ENCODE data around the gene TOLLIP.

The TOLLIP gene

DNA sequence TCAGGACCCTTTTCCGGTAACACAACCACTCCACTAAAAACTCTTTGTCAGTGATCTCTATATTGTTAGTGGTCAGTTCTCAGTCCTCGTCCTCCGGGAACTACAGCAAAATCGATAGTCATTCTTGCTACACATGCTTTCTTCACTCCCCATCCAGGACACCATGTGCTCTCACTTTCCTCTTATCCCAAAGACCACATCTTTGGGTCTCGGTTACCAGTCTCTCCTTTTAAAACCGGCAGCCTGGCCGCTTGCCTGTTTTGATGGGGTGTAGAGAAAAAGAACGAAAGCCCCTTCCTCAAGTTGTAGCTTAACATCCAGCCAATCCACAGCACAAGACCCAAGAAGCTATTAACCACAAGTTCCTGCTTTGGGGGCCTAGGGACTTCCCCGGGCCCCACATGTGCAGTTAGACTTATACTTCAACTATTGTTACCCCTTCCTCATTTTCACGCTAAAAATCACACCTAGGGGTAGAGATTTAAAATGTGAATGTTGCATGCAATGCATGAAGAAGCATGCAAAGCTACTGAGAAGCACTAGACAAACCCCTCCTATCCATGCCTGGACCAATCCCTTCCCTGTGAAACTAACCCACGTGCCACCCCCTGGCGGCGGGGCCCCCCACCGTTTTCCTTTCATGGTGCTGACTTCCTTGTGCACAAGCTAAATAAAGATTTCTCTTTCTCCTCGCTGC is 1.5 kb upstream of the TOLLIP start:
- DNase-seq, result peak in 5 of 6 experiments; percentile 22 to 73 (median 34)

DNA sequence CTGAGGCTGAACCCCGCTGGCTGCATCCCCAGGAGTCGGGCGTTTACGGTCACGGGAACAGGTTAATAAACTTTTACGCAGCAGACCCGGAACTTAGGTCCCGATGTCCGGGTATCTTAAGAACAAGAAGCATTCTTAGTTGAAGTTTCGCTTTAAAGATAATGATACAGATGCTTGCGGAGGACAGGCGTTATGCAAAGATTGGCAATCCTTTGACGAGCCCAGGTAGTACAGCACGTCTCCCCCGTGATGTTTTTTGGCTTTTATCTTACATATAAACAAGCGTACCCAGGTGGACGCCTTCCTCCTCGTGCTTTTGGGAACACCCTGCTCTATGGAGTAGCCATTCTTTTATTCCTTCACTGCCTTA is 871 bp upstream of the TOLLIP start:
- DNase-seq, result peak in 2 of 6 experiments; percentile 24 to 43

DNA sequence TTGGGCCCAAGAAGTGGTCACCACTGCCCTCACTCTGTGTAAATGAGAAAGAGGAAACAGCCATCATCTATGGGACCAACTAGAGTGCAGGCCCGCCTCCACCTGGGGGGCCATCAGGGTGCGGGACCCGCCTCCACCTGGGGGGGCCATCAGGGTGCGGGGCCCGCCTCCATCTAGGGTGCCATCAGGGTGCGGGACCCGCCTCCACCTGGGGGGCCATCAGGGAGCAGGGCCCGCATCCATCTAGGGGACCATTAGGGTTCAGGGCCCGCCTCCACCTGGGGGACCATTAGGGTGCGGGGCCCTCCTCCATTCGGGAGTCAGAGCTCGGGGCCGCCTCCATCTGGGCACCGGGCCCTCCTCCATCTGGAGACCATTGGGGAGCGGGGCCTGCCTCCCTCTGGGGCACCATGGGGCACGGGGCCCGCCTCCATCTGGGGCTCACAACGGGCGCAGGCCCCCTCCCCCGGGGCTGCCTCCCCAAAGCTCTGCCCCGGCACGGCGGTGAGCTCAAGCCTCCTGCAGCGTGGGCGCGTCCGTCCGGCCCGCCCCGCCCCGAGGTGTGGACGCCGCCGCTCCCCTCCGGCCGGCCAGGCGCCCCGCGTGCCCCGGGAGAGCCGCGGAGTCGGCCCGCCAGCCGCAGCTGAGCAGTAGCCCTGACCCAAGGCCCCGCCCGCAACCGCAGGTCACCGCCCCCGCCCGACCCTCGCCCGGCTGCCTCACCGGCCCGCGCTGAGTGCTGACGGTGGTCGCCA is 512 bp downstream of the TOLLIP start:
- DNase-seq, result peak in 3 of 6 experiments; percentile 32 to 43 (median 33)

DNA sequence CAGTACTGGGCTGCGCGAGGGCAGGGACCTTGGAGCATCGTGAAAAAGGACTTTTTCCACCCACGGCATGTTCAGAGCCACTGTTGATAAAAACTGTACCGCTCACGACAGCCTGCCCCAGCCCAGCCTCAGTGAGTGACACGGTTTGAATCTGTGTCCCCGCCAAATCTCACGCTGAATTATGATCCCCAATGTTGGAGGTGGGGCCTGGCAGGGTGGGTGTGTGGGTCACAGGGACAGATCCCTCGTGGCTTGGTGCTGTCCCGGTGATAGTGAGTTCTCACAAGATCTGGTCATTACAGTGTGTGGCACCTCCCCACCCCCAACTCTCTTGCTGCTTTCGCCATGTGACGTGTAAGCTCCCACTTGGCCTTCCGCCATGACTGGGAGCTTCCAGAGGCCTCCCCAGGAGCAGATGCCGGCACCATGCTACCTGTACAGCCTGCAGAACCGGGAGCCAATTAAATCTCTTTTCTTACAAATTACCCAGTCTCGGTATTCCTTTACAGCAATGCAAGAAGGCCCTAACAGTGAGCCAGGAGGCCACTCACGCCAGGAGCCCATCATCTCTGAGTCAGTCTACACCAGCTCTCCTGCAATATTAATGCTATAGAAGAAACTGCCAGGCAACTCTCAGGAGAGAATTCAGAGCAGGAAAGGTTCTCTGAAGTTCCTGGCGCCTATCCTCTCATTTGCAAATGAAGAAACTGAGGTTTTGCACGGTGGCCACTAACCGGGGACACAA is 1.3 kb downstream of the TOLLIP start:
- no peak for DNase-seq

DNA sequence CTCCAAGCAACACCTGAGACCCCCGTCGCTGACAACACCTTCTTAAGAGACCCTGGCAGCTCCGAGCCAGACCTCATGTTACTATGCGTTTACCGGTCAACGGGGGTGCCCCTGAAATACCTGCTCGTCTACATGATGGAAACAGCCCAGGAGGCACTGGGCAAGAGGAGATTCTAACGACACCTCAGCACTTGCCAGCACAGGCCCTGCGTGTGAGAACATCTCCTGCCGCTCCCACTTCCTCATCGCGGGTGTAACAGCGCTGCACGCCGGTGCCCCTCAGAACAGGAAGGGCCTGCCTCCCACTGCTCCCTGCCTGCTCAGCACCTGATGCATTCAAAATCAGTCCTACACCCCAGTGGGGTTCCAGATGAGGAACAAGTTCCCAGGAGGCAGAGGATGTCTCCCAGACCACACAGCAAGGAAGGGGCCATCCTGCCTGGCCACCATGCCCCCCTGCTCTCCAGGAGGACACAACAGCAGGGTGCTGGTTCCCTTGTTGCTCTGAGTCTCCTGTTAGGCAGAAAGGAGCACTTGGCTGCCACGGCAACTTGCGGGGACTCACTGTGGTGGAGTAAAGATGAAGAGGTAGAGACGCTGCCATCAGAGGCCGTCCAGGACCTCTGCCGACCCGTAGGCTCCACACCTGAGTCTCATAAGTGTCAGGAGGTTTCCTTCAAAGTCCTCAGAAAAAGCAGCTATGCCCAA is 2.1 kb downstream of the TOLLIP start:
- DNase-seq, result no peak

DNA sequence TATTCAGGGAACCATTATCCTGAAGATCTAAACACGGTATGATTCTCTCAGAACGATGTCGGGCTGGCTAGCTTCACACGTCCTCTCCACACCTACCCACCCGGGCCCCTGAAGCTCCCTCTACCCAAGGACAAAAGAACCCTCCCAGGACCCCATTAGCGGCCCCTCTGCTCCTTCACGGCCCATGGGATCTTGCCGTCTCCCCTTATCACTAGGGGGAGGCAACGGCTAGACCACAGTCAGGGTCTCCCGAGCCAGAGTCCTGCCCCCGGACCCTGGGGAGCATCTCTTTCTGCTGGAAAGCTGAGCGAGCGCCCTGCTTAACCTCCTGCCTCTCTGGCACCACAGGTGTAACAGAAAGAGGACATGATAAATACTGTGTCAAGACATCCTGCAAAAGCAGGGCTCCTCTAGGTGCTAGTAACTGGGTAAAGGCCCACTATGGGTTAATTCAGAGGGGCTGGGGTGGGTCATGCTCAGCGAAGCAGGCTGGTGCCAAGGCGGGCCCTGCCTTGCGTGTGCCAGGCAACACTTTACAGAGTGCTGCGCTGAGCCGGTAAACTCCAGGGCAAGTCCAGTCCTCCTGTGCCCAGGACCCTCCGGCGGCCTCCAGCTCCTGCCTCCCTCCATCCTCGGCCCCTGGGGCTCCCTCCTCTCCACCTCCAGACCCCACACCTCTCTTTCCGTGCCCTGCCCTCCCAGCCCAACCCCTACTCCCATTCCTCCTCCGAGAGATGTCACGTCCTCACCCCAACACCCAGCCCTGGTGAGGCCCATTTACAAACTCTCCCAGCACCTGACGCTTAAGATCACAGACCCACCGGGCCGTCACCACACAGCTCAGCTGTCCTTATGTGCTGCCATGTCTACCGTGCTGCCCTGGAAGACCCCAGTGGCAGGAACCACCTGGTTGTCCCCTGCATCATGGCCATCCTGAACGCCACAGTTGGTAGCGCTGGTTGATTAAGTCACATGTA is 3.0 kb downstream of the TOLLIP start:
- no peak for DNase-seq

DNA sequence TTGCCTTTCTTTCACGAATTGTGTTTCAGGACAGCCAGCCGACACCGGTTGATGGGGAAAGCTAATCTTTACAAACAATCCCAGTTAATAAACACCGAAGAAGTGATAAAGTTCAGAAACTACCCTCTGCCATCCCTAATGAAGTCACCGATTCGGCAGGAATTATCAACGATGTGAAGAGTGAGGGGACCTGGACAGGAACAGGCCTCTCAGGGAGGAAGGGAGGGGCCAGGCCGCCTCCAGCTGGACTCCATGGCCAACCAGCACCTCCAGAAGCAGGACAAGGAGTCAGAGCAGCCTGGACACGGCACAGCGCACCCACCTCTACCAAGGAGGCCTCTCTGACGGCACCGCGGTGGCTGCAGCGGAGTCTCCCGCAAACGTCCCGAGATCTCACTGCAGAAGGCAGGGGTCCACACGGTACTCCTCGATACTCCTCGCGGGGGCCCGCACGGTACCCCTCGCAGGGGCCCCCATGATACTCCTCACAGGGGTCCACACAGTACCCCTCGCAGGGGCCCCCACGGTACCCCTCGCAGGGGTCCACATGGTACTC is 3.9 kb downstream of the TOLLIP start:
- DNase-seq, result no peak

DNA sequence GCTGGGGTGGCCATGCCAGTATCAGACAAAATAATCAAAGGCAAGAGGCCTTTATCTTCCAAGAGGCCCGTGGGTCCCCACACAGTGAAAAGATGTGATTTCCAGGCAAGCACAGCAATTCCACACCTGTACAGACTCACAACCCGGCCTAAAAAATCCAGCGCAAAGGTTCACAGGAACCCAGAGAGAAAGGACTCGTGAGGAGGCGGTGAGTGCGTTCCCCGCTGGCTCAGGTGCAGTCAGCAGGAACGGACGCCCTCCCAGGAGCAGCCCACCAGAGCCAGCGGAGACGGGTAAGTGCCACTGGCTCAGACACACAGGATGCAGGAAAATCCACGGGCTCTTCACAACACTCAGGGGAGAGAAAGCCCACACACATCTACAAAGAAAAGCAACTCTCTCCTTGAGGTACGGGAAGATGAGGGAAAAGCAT is 4.4 kb downstream of the TOLLIP start:
- DNase-seq, result no peak

DNA sequence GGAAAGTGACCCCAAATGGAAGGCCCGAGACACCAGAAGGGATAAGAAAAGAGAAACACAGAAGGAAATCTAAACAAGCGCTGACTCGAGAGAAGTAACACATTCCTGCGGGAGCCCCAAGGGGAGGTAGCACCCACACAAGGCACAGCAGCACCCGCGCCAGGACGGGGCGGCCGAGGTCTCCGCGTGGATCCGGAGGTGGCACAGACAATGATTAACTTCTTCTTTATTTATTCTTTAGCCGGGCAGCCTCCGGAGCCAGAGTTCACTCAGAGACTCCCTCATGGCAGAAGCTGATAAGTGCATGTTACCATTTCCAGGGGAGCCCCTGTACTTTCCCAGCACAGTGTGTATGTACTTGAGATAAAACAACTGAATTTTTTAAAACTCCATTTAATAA is 5.1 kb downstream of the TOLLIP start:
- no peak for DNase-seq

DNA sequence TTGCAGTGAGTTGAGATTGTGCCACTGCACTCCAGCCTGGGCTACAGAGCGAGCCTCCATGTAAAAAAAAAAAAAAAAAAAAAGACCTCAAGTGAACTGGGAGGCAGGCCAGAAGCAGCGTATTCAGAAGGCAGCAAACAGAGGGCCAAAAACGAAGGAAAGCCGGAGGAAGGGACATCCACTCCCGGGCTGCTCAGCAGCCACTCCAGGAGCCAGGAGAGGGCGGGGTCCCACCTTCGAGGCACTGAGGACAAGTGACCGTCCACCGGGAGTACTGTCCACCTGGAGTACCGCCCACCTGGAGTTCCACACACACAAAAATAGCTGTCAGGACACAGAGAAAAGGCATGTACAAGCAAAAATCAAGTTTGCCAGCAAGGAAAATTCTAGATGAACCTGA is 5.5 kb downstream of the TOLLIP start:
- no peak for DNase-seq

DNA sequence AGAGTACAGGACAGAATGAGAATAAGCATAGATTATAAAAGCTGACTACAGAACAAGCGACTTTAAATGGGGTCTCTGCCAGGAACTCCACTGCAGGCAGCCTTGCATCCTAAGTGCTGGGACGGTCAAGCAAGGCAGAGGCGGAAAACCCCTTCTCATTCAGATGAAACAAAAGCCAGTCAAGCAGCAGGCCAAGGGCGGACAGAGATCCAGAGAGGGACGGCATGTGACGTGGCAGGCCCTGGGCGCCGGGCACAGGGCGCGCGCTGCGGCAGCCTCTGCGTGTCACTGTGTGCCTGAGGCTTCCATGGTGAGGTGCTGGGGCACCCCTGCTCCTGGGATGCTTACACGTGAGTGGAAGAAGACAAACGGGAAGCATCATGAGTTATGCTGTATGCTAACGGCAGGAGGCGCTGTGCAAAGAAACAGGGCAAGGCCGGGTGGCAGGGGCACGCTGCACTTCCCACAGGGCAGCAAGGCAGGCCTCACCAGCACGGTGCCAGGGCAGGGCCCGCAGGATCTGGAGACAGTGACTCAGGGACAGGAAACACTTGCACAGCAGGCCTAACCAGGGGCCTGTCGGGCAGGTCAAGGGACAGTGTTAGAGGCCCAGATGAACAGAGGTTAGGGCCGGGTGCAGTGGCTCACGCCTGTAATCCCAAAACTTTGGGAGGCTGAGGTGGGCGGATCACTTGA is 6.2 kb downstream of the TOLLIP start:
- no peak for DNase-seq

DNA sequence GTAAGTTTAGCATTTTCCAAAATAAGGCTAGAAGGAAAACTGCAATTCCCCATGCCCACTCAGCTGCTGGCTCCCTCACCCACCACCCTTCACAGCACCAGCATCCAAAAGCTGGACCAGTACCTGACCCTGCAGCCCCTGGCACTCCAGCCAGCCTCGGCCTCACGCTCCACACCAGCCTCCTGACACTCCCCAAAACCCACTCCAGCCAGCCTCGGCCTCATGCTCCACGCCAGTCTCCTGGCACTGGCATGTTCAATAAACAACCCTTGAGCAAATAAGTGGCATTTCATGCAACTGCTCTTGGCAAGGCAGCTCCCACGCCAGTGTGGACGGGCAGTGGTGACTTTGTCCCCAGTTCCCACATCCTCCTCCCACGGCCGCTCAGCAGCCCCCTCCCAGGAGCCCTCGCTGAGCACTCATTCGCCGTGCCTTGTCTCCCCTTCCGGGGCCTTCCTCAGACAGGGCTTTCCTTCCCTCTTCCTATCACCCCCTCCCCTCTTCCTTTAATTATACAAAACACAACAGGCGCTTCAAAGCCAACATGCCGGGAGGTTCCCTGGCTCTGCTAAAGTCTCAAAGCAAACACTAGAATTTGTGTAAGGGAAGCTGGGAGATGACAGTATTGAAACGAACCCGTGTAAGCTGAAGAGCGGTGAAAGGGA is 6.8 kb downstream of the TOLLIP start:
- DNase-seq, result no peak

DNA sequence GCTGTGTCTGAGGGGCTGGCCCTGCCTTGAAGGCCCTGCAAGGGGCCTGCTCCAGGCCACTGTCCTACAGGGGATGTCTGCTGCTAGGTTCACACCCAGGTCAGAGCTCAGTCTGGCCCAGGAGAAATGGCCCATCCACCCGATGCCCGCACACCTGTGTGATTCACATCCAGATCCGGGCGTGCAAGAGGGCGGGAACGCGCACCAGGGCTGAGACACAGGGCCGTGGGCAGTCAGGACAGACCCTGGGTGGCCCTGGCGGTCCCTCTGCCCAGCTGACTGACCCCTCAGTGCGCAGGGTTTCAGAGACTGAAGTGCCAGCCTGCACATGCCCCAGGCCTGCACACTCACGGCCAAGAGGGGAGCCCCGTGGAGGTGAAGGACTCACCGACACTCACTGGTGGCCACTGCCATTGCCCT is 7.4 kb downstream of the TOLLIP start:
- no peak for DNase-seq

DNA sequence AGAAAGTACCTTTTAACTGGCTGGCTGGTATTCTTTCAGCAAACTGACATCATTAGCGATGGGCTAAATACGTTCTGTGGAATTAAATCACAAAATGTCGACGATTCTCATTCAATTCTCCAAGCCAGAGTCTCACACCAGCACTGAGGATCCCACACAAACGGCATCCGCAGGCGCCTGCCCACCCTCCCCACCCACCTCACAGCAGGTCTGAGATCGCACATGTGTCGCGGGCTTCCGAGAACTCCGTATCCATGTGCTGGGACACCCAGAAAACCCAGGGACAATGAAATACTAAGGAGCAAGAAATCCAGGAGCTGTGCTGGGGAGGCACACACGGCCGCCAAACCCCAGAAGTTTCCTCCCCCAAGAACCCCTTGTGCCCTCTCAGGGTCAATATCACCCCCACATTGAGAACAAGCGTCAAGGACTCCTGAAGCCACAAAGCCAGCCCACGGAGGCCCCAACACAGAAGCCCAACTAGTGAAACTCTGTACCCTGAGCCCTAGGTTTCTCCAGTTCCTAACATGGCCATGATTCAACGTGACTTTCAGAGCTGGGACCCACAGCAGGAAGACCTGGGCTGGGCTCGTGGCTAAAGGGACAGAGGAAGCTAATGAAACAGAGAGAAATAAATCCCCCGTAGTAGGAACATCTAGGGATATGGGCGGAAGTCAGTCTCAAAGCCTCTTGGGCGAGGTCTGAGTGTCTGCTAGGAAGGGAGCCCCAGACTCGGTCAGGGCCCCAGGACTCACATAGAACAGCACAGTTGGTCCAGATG is 8.0 kb downstream of the TOLLIP start:
- DNase-seq, result no peak

DNA sequence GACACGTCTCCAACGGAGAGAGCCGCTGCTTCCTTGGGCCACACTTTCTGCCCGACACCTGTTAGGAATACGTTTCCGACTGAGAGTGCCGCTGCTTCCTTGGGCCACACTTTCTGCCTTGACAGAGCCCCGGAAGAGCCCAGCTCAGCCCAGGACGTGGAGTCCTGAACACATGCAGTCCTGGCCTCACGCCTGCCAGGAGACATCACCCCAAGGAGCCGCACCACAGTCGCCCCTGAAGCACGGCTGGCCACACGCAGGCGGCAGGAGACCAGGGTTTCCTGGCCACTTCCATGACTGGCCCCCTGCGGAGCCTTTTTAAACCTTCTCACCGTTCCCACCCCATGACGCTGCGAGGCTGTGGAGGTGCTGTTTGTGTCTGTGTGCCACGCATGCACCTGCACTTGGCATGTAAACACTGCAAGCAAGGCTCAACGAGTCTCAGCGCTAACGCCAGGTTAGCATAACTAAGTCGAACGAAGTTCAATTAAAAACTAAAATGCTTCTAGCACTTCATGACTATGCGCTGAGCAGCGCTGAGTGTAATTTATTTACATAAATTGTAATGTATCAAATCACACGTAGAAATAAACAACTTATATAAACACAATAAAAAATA is 8.8 kb downstream of the TOLLIP start:
- DNase-seq, result no peak

DNA sequence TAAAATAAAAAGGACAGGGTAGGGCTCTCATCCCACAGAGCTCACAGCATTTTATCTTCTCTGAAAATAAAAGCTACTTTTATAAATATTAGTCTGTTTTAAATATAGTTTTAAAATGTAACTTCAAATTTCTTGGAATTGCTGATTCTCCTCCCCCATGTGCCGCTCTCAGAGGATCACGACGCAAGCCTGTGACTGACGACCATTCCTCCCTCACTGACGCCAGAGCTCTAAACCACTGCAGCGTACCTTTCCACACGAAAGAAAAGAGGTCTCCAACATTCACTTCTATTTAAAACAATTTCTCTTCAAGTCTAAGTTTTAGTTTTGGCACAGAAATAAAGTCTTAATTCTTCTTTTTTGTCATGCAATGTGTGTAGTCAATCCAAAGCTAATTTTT is 9.3 kb downstream of the TOLLIP start:
- DNase-seq, result no peak

DNA sequence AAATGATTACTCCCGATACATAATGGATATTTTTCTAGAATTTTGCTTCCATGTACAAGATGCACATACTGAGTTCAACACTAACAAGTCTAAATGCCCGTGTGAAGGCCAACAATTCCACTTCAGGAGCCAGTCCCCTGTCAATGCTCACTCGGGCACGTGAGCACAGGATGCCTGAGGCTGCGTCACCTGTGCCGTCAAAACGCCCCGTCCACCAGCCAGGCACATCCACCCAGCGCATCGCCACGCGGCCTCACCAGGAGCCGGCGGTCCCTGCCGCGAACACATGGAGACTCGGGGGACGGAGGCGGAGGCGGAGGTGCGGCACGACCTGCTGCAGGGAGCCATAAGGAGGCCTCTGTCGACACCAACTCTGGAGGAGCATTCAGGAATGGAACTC is 9.8 kb downstream of the TOLLIP start:
- no peak for DNase-seq

DNA sequence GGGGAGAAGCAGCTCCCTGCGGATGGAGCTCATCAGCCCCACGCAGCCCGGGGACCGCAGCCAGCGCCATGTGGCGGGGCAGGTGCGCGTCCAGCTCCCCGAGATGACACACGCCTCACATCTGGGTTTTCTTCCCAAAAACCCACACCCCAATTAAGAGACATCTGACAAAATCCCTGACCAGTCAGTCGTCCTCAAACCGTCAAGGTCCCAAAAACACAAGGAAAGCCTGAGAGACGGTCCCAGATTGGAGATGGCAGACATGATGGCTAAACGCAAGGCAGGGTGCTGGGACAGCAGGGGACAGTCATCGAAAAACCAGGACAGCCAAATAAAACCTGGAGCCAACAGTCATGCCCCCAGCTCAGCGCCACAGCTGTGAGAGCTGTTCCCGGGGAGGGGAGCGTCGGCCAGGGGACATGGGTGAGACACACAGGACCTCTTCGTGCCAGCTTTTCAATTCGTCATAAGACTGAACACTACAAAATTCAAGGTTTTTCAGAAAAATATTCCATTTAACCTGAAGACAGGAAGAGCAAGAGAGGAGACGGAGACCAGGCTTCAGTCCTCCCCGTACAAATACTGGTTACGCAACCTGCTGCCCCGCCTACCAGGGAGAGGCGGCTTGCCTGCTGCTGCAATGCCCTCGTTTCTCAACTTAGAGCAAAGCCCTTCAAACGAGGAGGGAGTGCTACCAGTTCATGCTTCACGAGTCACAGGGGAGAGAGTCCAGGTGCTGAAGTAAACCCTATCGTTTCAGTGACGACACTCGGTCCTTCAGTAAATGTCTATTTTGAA is 10.5 kb downstream of the TOLLIP start:
- DNase-seq, result no peak

All from stimulated activated naive CD4-positive, alpha-beta T cell (primary cell).